ENCODE results near the gene TMEM54.

- no peak for TF ChIP-seq POLR2A (IDR thresholded peaks at IDR 0.05; ENCODE audit: low read length)
- TF ChIP-seq GATA1 (IDR thresholded peaks at IDR 0.05; ENCODE audit: low read depth, low read length): no peak
These were observed 29.6 kb downstream of the TMEM54 start for GRCh38 chr1:32871364-32872191.

Measured in erythroblast (primary cell).